ENCODE data around the gene CDH4.

DNA sequence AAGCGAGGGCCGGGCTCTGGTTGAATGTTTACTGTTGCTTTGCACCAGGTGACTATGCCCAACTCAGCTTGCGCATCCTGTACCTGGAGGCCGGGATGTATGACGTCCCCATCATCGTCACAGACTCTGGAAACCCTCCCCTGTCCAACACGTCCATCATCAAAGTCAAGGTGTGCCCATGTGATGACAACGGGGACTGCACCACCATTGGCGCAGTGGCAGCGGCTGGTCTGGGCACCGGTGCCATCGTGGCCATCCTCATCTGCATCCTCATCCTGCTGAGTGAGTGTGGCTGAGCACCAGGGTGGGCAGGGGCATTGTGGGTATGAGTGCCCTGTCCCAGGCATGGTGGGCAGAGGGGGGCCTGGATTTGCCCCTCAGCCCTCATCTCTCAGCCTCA, 677.5 kb downstream of the CDH4 start:
- TF ChIP-seq, protein P1, sequence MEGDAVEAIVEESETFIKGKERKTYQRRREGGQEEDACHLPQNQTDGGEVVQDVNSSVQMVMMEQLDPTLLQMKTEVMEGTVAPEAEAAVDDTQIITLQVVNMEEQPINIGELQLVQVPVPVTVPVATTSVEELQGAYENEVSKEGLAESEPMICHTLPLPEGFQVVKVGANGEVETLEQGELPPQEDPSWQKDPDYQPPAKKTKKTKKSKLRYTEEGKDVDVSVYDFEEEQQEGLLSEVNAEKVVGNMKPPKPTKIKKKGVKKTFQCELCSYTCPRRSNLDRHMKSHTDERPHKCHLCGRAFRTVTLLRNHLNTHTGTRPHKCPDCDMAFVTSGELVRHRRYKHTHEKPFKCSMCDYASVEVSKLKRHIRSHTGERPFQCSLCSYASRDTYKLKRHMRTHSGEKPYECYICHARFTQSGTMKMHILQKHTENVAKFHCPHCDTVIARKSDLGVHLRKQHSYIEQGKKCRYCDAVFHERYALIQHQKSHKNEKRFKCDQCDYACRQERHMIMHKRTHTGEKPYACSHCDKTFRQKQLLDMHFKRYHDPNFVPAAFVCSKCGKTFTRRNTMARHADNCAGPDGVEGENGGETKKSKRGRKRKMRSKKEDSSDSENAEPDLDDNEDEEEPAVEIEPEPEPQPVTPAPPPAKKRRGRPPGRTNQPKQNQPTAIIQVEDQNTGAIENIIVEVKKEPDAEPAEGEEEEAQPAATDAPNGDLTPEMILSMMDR (IDR thresholded peaks at IDR 0.05): no peak
- TF ChIP-seq POLR2A (IDR thresholded peaks at IDR 0.05): no peak

Measured in ovary (tissue), 3 donors.